Measurements from ENCODE around the gene NPEPL1.
"Not testable (repeated sequence)": the region's sequence is repeated elsewhere in the genome, so short reads cannot be mapped to it uniquely, and the experiment has no call there.

Gene NPEPL1

GRCh38 chr20:58742668-58743566, 50.3 kb downstream of the NPEPL1 start:
- DNase-seq = no peak

GRCh38 chr20:58743929-58744534, 51.4 kb downstream of the NPEPL1 start:
- no peak for DNase-seq

- DNase-seq = no peak
These were observed 52.2 kb downstream of the NPEPL1 start for GRCh38 chr20:58744836-58745235.

GRCh38 chr20:58745391-58745790, 52.8 kb downstream of the NPEPL1 start:
- DNase-seq = no peak

- DNase-seq = no peak
These were observed 54.0 kb downstream of the NPEPL1 start for GRCh38 chr20:58746620-58747019.

- DNase-seq = no peak
These were observed 54.6 kb downstream of the NPEPL1 start for GRCh38 chr20:58747211-58747610.

- no peak for DNase-seq
These were observed 56.0 kb downstream of the NPEPL1 start for GRCh38 chr20:58748618-58749017.

- DNase-seq = no peak
These were observed 56.6 kb downstream of the NPEPL1 start for GRCh38 chr20:58749098-58749769.

GRCh38 chr20:58749979-58750378, 57.4 kb downstream of the NPEPL1 start:
- no peak for DNase-seq

- not testable (repeated sequence) for DNase-seq
These were observed 58.1 kb downstream of the NPEPL1 start for GRCh38 chr20:58750706-58751105.

- no peak for DNase-seq
These were observed 59.4 kb downstream of the NPEPL1 start for GRCh38 chr20:58751979-58752378.

- no peak for DNase-seq
These were observed 60.0 kb downstream of the NPEPL1 start for GRCh38 chr20:58752565-58752964.

- no peak for DNase-seq
These were observed 60.8 kb downstream of the NPEPL1 start for GRCh38 chr20:58753267-58753921.

GRCh38 chr20:58753922-58754551, 61.4 kb downstream of the NPEPL1 start:
- DNase-seq = no peak

- no peak for DNase-seq
These were observed 62.0 kb downstream of the NPEPL1 start for GRCh38 chr20:58754584-58754983.

GRCh38 chr20:58755062-58755697, 62.6 kb downstream of the NPEPL1 start:
- DNase-seq = no peak

- no peak for DNase-seq
These were observed 63.3 kb downstream of the NPEPL1 start for GRCh38 chr20:58755766-58756449.

- DNase-seq = no peak
These were observed 63.8 kb downstream of the NPEPL1 start for GRCh38 chr20:58756450-58756775.

GRCh38 chr20:58757647-58758046, 65.0 kb downstream of the NPEPL1 start:
- not testable (repeated sequence) for DNase-seq

- DNase-seq = no peak
These were observed 67.3 kb downstream of the NPEPL1 start for GRCh38 chr20:58759947-58760346.

GRCh38 chr20:58760856-58761255, 68.3 kb downstream of the NPEPL1 start:
- DNase-seq = no peak

All from fibroblast of skin of scalp (primary cell).